Erythroblast (primary cell): ENCODE measurements around the gene HES5.

Source experiments
- GATA1 ChIP-seq: IDR thresholded peaks from 2 replicates; pipeline ENCODE4 v1.6.1; 2011; ENCODE audit warnings: low read depth, mild to moderate bottlenecking, control low read depth, low read length, moderate library complexity
- POLR2A ChIP-seq: IDR thresholded peaks from 2 replicates; pipeline ENCODE4 v1.6.1; 2011; ENCODE audit warnings: mild to moderate bottlenecking, low read length

- no peak for TF ChIP-seq POLR2A
- no peak for TF ChIP-seq GATA1
Measured at GRCh38 chr1:2541619-2542245, 11.7 kb upstream of the HES5 start.
